ENCODE results near the gene KCNK16.

Gene KCNK16

GRCh38 chr6:39276379-39276995 lies 46.0 kb downstream of the KCNK16 start:
- no peak for DNase-seq (ENCODE audit: low spot score)

GRCh38 chr6:39274903-39275302 lies 47.6 kb downstream of the KCNK16 start:
- DNase-seq (ENCODE audit: low spot score): no peak

DNA sequence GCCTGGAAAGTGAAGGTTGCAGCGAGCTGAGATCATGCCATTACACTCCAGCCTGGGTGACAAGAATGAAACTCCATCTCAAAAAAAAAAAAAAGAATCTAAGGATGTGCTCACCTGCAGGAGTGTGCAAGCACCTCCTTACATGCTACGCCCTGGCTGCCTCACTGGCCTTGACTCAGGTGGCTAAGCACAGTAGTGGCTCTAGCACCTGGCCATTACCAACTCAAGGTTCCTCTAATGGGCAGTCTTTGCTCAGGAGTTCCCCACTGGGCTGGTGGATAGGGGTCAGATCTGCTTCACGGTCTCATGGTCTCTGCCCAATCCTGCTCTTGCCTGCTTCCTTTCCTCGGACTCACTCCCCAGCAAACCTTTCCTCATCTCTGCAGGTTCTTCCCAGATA lies 48.0 kb downstream of the KCNK16 start:
- DNase-seq (ENCODE audit: low spot score): no peak

DNA sequence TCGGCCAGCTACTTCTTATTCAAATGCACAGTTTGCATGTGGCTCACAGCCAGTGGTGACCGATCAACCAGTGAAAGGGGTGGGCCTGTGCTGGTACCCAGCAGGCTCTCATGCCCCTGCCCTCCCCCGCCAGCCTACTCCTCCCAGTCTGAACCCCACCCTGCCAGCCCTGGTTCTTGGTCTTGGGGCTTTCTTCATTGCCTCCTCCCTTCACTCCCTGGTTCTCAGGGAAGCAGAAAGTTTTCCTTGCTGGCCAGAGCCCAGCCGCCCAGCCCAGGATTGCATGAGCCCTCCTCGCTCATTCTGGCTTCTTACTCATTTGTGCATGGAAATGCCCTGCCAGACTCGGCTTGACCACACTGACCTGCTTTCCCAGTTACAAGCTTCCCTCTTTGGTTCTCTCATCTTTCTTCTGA lies 49.1 kb downstream of the KCNK16 start:
- DNase-seq (ENCODE audit: low spot score): no peak

DNA sequence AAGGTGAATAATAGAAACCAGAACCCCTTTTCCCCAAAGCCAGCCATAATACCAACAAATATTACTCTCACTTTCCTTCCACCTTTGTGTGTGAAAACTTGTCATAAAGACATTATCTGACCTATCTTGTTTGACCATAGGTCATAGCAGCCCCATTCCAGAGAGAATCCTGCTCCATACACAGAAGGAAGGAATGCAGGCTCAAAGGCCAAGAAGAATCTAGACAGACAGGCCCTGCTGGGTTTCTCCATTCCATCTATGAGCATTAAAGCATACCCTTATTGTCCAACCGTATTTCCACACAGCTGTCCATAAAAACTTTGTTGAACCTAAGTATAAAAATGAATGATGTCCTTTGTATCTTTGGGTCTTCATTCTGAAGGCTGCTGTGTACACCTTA lies 52.5 kb downstream of the KCNK16 start:
- no peak for DNase-seq (ENCODE audit: low spot score)

- DNase-seq (ENCODE audit: low spot score): no peak
Observed at GRCh38 chr6:39268721-39269120, 53.8 kb downstream of the KCNK16 start.

DNA sequence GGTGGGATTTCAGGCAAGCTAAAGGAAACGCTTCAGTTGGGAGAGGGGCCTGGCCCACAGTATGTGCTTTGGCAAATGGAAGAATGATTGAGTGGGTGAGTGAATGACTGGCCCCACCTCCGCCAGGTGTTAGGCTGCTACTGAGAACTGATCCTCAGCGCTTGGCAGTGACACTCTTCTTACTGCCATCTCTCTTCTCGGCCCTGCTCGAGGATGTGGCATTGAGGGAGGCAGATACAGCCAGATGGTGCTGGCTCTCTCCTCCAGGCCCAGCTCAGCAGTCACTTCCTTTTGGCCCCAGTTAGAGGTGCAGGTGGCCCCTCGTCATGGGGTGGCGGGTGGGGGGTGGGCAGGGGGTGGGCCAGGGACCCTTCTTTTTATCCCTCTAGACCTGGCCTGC lies 54.3 kb downstream of the KCNK16 start:
- no peak for DNase-seq (ENCODE audit: low spot score)

GRCh38 chr6:39266782-39267355 lies 55.6 kb downstream of the KCNK16 start:
- DNase-seq (ENCODE audit: low spot score): no peak

DNA sequence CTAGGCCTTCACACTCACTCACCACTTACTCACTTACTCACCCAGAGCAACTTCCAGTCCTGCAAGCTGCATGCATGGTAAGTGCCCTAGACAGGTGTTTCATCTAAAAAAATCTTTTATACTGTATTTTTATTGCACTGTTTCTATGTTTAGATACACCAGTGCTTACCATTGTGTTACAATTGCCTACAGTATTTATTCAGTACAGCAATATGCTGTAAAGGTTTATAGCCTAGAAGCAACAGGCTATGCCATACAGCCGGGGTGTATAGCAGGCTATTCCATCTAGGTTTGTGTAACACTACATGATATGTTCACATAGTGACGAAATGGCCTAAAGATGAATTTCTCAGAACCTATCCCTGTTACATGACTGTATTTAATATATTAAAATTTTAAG lies 56.1 kb downstream of the KCNK16 start:
- no peak for DNase-seq (ENCODE audit: low spot score)

All from CD4-positive, alpha-beta T cell treated with Interleukin-15 for 4 hours (primary cell).